ENCODE measurements around the gene GOSR2. TPM values are rescaled to one million over a fixed set of nuclear protein-coding genes. Genes with fewer than 3 reads are reported as not detected.

The GOSR2 gene
- total and polyA plus RNA-seq, 2 experiments from 2014 or later = 47.7 to 62.8 TPM

- WGBS (ENCODE audit: low lambda C conversion rate, missing lambda C conversion rate) = 84% methylated on average over 3 of the region's 3 CpGs
These were observed 11.6 kb upstream of the GOSR2 start for GRCh38 chr17:46911311-46911710.

GRCh38 chr17:46915596-46915995 is 7.4 kb upstream of the GOSR2 start:
- H3K9me3 ChIP-seq (ENCODE audit: low read depth) = no peaks in the 10 kb centered on the region
- no peaks in the 10 kb centered on the region for H3K4me1 ChIP-seq (ENCODE audit: insufficient read depth)
- H3K79me2 ChIP-seq = no peaks in the 10 kb centered on the region
- no peaks in the 10 kb centered on the region for H4K20me1 ChIP-seq (ENCODE audit: insufficient read depth, poor library complexity, severe bottlenecking)
- no peak overlapping the region for H3K4me3 ChIP-seq
- TF ChIP-seq EZH2phosphoT487 (IDR thresholded peaks at IDR 0.05; ENCODE audit: low read depth, severe bottlenecking, unreplicated experiment) = no peak
- no peak overlapping the region for H3K4me2 ChIP-seq
- no peak overlapping the region for H2AFZ ChIP-seq
- no peaks in the 10 kb centered on the region for H3K27me3 ChIP-seq
- WGBS (ENCODE audit: low lambda C conversion rate, missing lambda C conversion rate) = 0% methylated on average over 1 of the region's 1 CpG
- no peaks in the 10 kb centered on the region for H3K9me2 ChIP-seq (replicated peaks; ENCODE audit: insufficient read depth)
- H3K36me3 ChIP-seq (replicated peaks; ENCODE audit: insufficient read depth, low read depth) = no peaks in the 10 kb centered on the region
- no peak overlapping the region for H3K27ac ChIP-seq
- no peak for DNase-seq (ENCODE audit: low spot score)

More at GRCh38 chr17:46911311-46911710, 11.6 kb upstream of the GOSR2 start:
- H3K9me2 ChIP-seq (replicated peaks; ENCODE audit: insufficient read depth) = no peaks in the 10 kb centered on the region
- no peak for TF ChIP-seq CTCF (IDR thresholded peaks at IDR 0.05; ENCODE audit: poor library complexity)
- TF ChIP-seq EZH2phosphoT487 (IDR thresholded peaks at IDR 0.05; ENCODE audit: low read depth, severe bottlenecking, unreplicated experiment) = no peak
- TF ChIP-seq EZH2 (IDR thresholded peaks at IDR 0.05; ENCODE audit: borderline replicate concordance) = no peak
- no peaks in the 10 kb centered on the region for H3K36me3 ChIP-seq (replicated peaks; ENCODE audit: insufficient read depth, low read depth)
- no peak for DNase-seq (ENCODE audit: low spot score)
- no peaks in the 10 kb centered on the region for H4K20me1 ChIP-seq (ENCODE audit: insufficient read depth, poor library complexity, severe bottlenecking)
- no peaks in the 10 kb centered on the region for H3K4me1 ChIP-seq (ENCODE audit: insufficient read depth)
- no peaks in the 10 kb centered on the region for H3K79me2 ChIP-seq
- H3K4me3 ChIP-seq = no peak overlapping the region
- H3K27ac ChIP-seq = no peak overlapping the region
- no peaks in the 10 kb centered on the region for H3K9me3 ChIP-seq (ENCODE audit: low read depth)
- H3K27me3 ChIP-seq = no peaks in the 10 kb centered on the region
- H2AFZ ChIP-seq = no peak overlapping the region
- no peak overlapping the region for H3K4me2 ChIP-seq

- Histone ChIP-seq H4K20me1 (ENCODE audit: insufficient read depth, poor library complexity, severe bottlenecking) (no peaks in the 10 kb centered on the region), H3K4me2 (no peak overlapping the region), H3K4me1 (ENCODE audit: insufficient read depth) (no peaks in the 10 kb centered on the region), H3K79me2 (no peaks in the 10 kb centered on the region), H2AFZ (no peak overlapping the region), H3K36me3 (replicated peaks; ENCODE audit: insufficient read depth, low read depth) (no peaks in the 10 kb centered on the region), H3K9me3 (ENCODE audit: low read depth) (no peaks in the 10 kb centered on the region), H3K27me3 (no peaks in the 10 kb centered on the region), H3K27ac (no peak overlapping the region), H3K4me3 (no peak overlapping the region), H3K9me2 (replicated peaks; ENCODE audit: insufficient read depth) (no peaks in the 10 kb centered on the region)
- WGBS (ENCODE audit: low lambda C conversion rate, missing lambda C conversion rate) = 83% methylated on average over 2 of the region's 2 CpGs
- DNase-seq (ENCODE audit: low spot score) = no peak
- TF ChIP-seq CTCF (IDR thresholded peaks at IDR 0.05; ENCODE audit: poor library complexity) = no peak
- no peak for TF ChIP-seq EZH2phosphoT487 (IDR thresholded peaks at IDR 0.05; ENCODE audit: low read depth, severe bottlenecking, unreplicated experiment)
- TF ChIP-seq EZH2 (IDR thresholded peaks at IDR 0.05; ENCODE audit: borderline replicate concordance) = no peak
These were observed 6.7 kb upstream of the GOSR2 start for GRCh38 chr17:46916211-46916610.

GRCh38 chr17:46916623-46917022 is 6.3 kb upstream of the GOSR2 start:
- TF ChIP-seq EZH2phosphoT487 (IDR thresholded peaks at IDR 0.05; ENCODE audit: low read depth, severe bottlenecking, unreplicated experiment) (no peak), EZH2 (IDR thresholded peaks at IDR 0.05; ENCODE audit: borderline replicate concordance) (no peak)
- no peak overlapping the region for H3K4me3 ChIP-seq
- H3K4me2 ChIP-seq = no peak overlapping the region
- H3K4me1 ChIP-seq (ENCODE audit: insufficient read depth) = no peaks in the 10 kb centered on the region
- H4K20me1 ChIP-seq (ENCODE audit: insufficient read depth, poor library complexity, severe bottlenecking) = no peaks in the 10 kb centered on the region
- no peaks in the 10 kb centered on the region for H3K9me2 ChIP-seq (replicated peaks; ENCODE audit: insufficient read depth)
- H3K79me2 ChIP-seq = no peaks in the 10 kb centered on the region
- no peaks in the 10 kb centered on the region for H3K36me3 ChIP-seq (replicated peaks; ENCODE audit: insufficient read depth, low read depth)
- no peak for DNase-seq (ENCODE audit: low spot score)
- 87% methylated on average over 3 of the region's 3 CpGs for WGBS (ENCODE audit: low lambda C conversion rate, missing lambda C conversion rate)
- no peaks in the 10 kb centered on the region for H3K9me3 ChIP-seq (ENCODE audit: low read depth)
- no peak overlapping the region for H3K27ac ChIP-seq
- H3K27me3 ChIP-seq = no peaks in the 10 kb centered on the region
- H2AFZ ChIP-seq = no peak overlapping the region

All from hepatocyte (in vitro differentiated cells).